Glutamatergic neuron (in vitro differentiated cells): Measurements from ENCODE around the gene SLC13A2. TPM values are rescaled to one million over a fixed set of nuclear protein-coding genes. Genes with fewer than 3 reads are reported as not detected.
"Not testable (repeated sequence)": the region's sequence is repeated elsewhere in the genome, so short reads cannot be mapped to it uniquely, and the experiment has no call there.

Experiments used
- DNase-seq: peaks from one replicate; pipeline ENCODE4 v3.0.0; 2022
- H3K27ac Mint-ChIP-seq: one replicate; pipeline ENCODE4 v1.8.0; 2020; ENCODE audit warnings: mild to moderate bottlenecking, mixed read lengths, inconsistent platforms; ENCODE audit not compliant: unreplicated experiment
- H3K27me3 Mint-ChIP-seq: one replicate; pipeline ENCODE4 v1.8.0; 2020; ENCODE audit warnings: mild to moderate bottlenecking, moderate library complexity, mixed read lengths, inconsistent platforms; ENCODE audit not compliant: unreplicated experiment
- H3K36me3 Mint-ChIP-seq: one replicate; pipeline ENCODE4 v1.8.0; 2020; ENCODE audit warnings: mild to moderate bottlenecking, mixed read lengths, inconsistent platforms; ENCODE audit not compliant: unreplicated experiment
- H3K4me1 Mint-ChIP-seq: one replicate; pipeline ENCODE4 v1.8.0; 2020; ENCODE audit warnings: mild to moderate bottlenecking, low read depth, mixed read lengths, inconsistent platforms; ENCODE audit not compliant: unreplicated experiment
- H3K4me3 Mint-ChIP-seq: one replicate; pipeline ENCODE4 v1.8.0; 2020; ENCODE audit warnings: mild to moderate bottlenecking, mixed read lengths, inconsistent platforms; ENCODE audit not compliant: unreplicated experiment
- H3K9me3 Mint-ChIP-seq: one replicate; pipeline ENCODE4 v1.8.0; 2020; ENCODE audit warnings: mild to moderate bottlenecking, moderate library complexity, mixed read lengths, inconsistent platforms; ENCODE audit not compliant: unreplicated experiment
- CTCF ChIP-seq: fragments of 200-600 bp; sonication (generic); IDR thresholded peaks from one replicate; pipeline ENCODE4 v1.5.0; 2021; ENCODE audit not compliant: partially characterized antibody, unreplicated experiment
- long read RNA-seq: library from polyadenylated mRNA; unstranded; transcript quantifications from one replicate; pipeline ENCODE4 v2.0.0, GENCODE V29; 2020; ENCODE audit not compliant: unreplicated experiment
- total RNA-seq: library from RNA; stranded (reverse); fragmentation: NEBNext Ultra II Directional; extraction: Animal tissue kit (Norgen Biotek cat#: 25700); gene quantifications from one replicate; pipeline ENCODE4 v1.2.1, GENCODE V29; 2021; ENCODE audit not compliant: unreplicated experiment

Gene SLC13A2, protein sequence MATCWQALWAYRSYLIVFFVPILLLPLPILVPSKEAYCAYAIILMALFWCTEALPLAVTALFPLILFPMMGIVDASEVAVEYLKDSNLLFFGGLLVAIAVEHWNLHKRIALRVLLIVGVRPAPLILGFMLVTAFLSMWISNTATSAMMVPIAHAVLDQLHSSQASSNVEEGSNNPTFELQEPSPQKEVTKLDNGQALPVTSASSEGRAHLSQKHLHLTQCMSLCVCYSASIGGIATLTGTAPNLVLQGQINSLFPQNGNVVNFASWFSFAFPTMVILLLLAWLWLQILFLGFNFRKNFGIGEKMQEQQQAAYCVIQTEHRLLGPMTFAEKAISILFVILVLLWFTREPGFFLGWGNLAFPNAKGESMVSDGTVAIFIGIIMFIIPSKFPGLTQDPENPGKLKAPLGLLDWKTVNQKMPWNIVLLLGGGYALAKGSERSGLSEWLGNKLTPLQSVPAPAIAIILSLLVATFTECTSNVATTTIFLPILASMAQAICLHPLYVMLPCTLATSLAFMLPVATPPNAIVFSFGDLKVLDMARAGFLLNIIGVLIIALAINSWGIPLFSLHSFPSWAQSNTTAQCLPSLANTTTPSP
- not detected for total RNA-seq
- long read RNA-seq, result 0 reads

- Mint-ChIP-seq H3K27me3 (peaks cover 11% of the 10 kb centered on the region), H3K9me3 (peaks cover 2% of the 10 kb centered on the region), H3K36me3 (no peaks in the 10 kb centered on the region), H3K27ac (no peak within 1 kb of the TSS), H3K4me3 (no peak within 1 kb of the TSS), H3K4me1 (peaks cover 4% of the 10 kb centered on the region)
- no peak for DNase-seq
- no peak for TF ChIP-seq CTCF
These were observed at the start of gene SLC13A2 for GRCh38 chr17:28473542-28473941. SLC13A2 (plus strand) TSS chr17:28473644; CDS start chr17:28473713, 69 bp downstream.

DNA sequence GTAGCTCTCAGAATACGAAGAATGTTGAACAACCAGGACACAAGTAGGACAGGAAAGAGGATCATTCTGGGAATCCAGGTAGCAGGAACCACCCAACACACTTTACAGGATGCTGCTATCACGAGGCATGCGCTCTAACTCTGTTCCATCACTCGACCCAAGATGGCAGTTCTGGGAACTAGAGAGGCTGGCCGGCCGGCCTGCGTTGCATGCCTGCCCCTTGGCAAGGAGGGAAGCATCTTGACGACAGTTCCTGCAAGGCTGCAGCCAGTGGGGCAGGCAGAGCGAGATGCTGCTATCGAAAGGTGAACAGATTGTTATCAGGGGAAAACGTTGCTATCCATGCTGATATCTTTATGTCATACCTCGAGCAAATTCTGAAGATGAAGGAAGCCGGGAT is 48.2 kb upstream of the SLC13A2 start:
- no peaks in the 10 kb centered on the region for H3K9me3 Mint-ChIP-seq
- no peak overlapping the region for H3K4me3 Mint-ChIP-seq
- TF ChIP-seq CTCF, result no peak
- no peak for DNase-seq
- no peaks in the 10 kb centered on the region for H3K36me3 Mint-ChIP-seq
- H3K4me1 Mint-ChIP-seq, result no peaks in the 10 kb centered on the region
- H3K27me3 Mint-ChIP-seq, result peaks cover 2% of the 10 kb centered on the region
- no peak overlapping the region for H3K27ac Mint-ChIP-seq

DNA sequence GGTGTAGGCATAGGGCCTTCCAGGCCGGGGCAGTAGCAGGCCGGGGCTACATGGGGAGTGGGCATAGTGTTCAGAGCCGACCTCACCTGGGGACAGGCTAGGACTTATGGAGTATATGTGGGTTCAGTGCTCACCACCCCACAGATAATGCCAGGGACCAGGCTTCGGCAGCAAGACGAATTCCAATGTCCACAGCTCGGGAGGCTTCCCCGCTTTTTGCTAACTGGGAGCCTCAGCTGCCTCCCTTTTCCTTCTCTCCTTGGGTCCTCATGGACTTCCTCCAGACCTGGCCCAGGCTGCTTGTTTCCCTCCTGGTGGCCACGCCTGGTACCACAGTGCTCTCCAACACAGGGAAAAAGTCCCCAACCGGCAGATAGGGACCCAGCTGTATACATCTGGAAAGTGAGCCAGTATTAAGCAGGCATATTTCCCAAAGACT is 47.3 kb upstream of the SLC13A2 start:
- peak; percentile 50 for TF ChIP-seq CTCF

GRCh38 chr17:28427371-28427770 is 46.1 kb upstream of the SLC13A2 start:
- no peaks in the 10 kb centered on the region for H3K9me3 Mint-ChIP-seq
- peaks cover 2% of the 10 kb centered on the region for H3K27me3 Mint-ChIP-seq
- no peaks in the 10 kb centered on the region for H3K36me3 Mint-ChIP-seq
- no peak for DNase-seq
- no peak overlapping the region for H3K4me3 Mint-ChIP-seq
- no peaks in the 10 kb centered on the region for H3K4me1 Mint-ChIP-seq
- H3K27ac Mint-ChIP-seq, result no peak overlapping the region
- no peak for TF ChIP-seq CTCF

More for the DNA sequence above, 47.3 kb upstream of the SLC13A2 start:
- H3K36me3 Mint-ChIP-seq, result no peaks in the 10 kb centered on the region
- peak; percentile 49 for DNase-seq
- H3K27me3 Mint-ChIP-seq, result peaks cover 2% of the 10 kb centered on the region
- H3K4me1 Mint-ChIP-seq, result no peaks in the 10 kb centered on the region
- no peak overlapping the region for H3K4me3 Mint-ChIP-seq
- no peaks in the 10 kb centered on the region for H3K9me3 Mint-ChIP-seq
- H3K27ac Mint-ChIP-seq, result no peak overlapping the region

DNA sequence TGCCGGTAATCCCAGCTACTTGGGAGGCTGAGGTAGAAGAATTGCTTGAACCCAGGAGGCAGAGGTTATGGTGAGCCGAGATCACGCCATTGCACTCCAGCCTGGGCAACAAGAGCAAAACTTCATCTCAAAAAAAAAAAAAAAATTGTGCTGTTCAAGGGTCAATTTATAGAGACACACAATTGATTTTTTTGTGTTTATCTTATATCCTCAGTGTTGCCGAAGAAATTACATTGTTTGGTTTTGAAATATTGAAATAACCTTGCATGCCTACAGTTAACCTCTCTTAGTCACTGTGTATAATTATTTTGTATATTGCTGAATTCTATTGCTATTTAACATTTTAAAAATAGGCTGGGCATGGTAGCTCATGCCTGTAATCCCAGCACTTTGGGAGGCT is 45.5 kb upstream of the SLC13A2 start:
- H3K4me1 Mint-ChIP-seq, H3K9me3 Mint-ChIP-seq, H3K36me3 Mint-ChIP-seq, H3K4me3 Mint-ChIP-seq, H3K27me3 Mint-ChIP-seq, H3K27ac Mint-ChIP-seq, DNase-seq: not testable (repeated sequence)
